NB4 (cell line): ENCODE measurements around the gene SPHK1.
"Not testable (repeated sequence)": the region's sequence is repeated elsewhere in the genome, so short reads cannot be mapped to it uniquely, and the experiment has no call there.

Experiments used
- DNase-seq: peaks from one replicate; pipeline ENCODE4 v3.0.0; 2010; ENCODE audit warnings: low read depth
- H3K4me3 ChIP-seq: one replicate; pipeline ENCODE4 v1.5.1; 2011; ENCODE audit warnings: mild to moderate bottlenecking, low read depth, low read length, moderate library complexity
- MAX ChIP-seq: IDR thresholded peaks from 2 replicates; pipeline ENCODE4 v1.6.1; 2011; ENCODE audit warnings: low read depth, low read length
- MYC ChIP-seq: IDR thresholded peaks from 2 replicates; pipeline ENCODE4 v1.6.1; 2011; ENCODE audit warnings: low read depth, low read length
- POLR2A ChIP-seq: IDR thresholded peaks from 2 replicates; pipeline ENCODE4 v1.6.1; 2011; ENCODE audit warnings: mild to moderate bottlenecking; ENCODE audit not compliant: insufficient read length; ENCODE audit errors: extremely low read depth
- TF ChIP-seq, protein P1 (sequence below): IDR thresholded peaks from one replicate; pipeline ENCODE4 v1.5.1; 2012; ENCODE audit warnings: low read depth, low read length

The SPHK1 gene

DNA sequence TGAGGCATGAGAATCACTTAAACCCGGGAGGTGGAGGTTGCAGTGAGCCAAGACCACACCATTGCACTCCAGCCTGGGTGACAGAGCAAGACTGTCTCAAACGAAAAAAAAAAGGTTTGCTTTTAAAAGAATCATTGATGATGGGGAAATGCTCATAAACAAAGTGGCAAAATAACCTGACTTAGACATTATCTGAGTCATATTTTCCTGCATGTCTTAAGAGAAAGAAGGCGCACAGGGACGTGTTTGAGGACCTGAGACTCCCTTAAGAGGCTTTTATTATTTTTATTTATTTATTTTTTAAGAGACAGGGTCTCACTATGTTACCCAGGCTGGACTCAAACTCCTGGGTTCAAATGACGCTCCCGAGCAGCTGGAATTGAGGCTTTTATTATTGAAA is 25.0 kb upstream of the SPHK1 start:
- TF ChIP-seq MYC: no peak
- no peak for TF ChIP-seq POLR2A
- no peak for TF ChIP-seq MAX
- TF ChIP-seq, protein P1, sequence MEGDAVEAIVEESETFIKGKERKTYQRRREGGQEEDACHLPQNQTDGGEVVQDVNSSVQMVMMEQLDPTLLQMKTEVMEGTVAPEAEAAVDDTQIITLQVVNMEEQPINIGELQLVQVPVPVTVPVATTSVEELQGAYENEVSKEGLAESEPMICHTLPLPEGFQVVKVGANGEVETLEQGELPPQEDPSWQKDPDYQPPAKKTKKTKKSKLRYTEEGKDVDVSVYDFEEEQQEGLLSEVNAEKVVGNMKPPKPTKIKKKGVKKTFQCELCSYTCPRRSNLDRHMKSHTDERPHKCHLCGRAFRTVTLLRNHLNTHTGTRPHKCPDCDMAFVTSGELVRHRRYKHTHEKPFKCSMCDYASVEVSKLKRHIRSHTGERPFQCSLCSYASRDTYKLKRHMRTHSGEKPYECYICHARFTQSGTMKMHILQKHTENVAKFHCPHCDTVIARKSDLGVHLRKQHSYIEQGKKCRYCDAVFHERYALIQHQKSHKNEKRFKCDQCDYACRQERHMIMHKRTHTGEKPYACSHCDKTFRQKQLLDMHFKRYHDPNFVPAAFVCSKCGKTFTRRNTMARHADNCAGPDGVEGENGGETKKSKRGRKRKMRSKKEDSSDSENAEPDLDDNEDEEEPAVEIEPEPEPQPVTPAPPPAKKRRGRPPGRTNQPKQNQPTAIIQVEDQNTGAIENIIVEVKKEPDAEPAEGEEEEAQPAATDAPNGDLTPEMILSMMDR: no peak
- no peak for DNase-seq
- no peak overlapping the region for H3K4me3 ChIP-seq

GRCh38 chr17:76359776-76360175 is 24.6 kb upstream of the SPHK1 start:
- not testable (repeated sequence) for DNase-seq, H3K4me3 ChIP-seq

DNA sequence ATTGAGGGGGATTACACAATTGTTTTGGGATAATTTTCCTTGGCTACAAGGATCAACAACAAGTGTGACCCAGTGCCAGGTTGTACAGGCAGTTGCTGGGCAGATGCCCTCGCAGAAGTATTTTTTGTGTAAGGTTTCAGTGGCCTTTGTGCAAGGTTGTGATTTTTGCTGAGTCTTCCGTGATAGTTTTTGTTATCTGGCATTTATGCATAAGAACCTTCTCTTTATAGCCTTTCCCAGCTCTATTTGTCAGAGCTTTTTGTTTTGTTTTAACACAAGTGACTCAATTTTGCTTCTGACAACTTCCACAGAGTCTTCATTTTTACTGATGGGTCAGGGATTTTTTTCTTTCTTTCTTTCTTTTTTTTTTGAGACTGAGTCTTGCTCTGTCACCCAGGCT is 23.9 kb upstream of the SPHK1 start:
- H3K4me3 ChIP-seq: no peak overlapping the region
- DNase-seq: no peak
- no peak for TF ChIP-seq MYC
- TF ChIP-seq, protein P1: no peak
- TF ChIP-seq MAX: no peak
- TF ChIP-seq POLR2A: no peak

- TF ChIP-seq MAX: no peak
- TF ChIP-seq, protein P1: no peak
Observed at GRCh38 chr17:76363107-76363842, 21.1 kb upstream of the SPHK1 start.

GRCh38 chr17:76365256-76365903 is 19.0 kb upstream of the SPHK1 start:
- TF ChIP-seq, protein P1: no peak
- TF ChIP-seq MYC (no peak), MAX (no peak), POLR2A (no peak)
- H3K4me3 ChIP-seq: no peak overlapping the region
- no peak for DNase-seq

More at GRCh38 chr17:76363107-76363842, 21.1 kb upstream of the SPHK1 start:
- no peak for DNase-seq
- no peak overlapping the region for H3K4me3 ChIP-seq

DNA sequence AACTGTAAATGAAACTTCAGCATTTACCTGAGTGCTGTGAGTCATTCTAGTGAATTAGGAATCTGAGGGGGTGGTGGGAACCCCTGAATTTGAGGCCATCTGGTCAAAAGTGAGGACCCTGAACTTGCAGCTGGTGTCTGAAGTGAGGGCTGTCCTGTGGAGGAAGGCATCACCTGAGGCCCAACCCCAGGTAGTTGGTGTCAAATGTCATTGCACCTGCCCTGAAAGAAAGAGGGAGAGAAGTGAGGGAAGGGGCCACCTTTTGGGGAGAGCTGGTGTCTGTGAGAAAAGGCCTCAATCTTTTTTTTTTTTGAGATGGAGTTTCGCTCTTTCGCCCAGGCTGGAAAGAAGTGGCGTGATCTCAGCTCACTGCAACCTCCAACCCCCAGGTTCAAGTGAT is 18.2 kb upstream of the SPHK1 start:
- no peak overlapping the region for H3K4me3 ChIP-seq
- no peak for DNase-seq
- no peak for TF ChIP-seq MYC
- TF ChIP-seq, protein P1: no peak
- TF ChIP-seq POLR2A: no peak
- TF ChIP-seq MAX: no peak
